Measurements from ENCODE around the gene VPS13A. TPM values are rescaled to one million over a fixed set of nuclear protein-coding genes. Genes with fewer than 3 reads are reported as not detected.
A peak's percentile ranks its signal among the peaks of the same experiment; 100 is the strongest.

VPS13A gene
- polyA plus RNA-seq (ENCODE audit: insufficient read length in 10 of 10): 10 to 100 TPM; 13.6 to 29.2 (median 19.9) TPM
- long read RNA-seq, donor 1: 0 reads
- long read RNA-seq, donor 2, partial matches to known transcripts: 0 of 1 reads
- long read RNA-seq, donor 2, other reads (novel, unspliced or antisense): 0 of 1 reads
- long read RNA-seq, donor 3: 0 reads
- long read RNA-seq, donor 4, partial matches to known transcripts: 0 of 1 reads
- long read RNA-seq, donor 4, other reads (novel, unspliced or antisense): 0 of 1 reads
- long read RNA-seq, donor 5: 0 reads
- long read RNA-seq, donor 6, partial matches to known transcripts: 0 of 1 reads
- long read RNA-seq, donor 6, other reads (novel, unspliced or antisense): 0 of 1 reads
- long read RNA-seq, donor 7, partial matches to known transcripts: 0 of 1 reads
- long read RNA-seq, donor 7, other reads (novel, unspliced or antisense): 0 of 1 reads
- long read RNA-seq, donor 8: 0 reads
- long read RNA-seq, donor 9: 0 reads

DNA sequence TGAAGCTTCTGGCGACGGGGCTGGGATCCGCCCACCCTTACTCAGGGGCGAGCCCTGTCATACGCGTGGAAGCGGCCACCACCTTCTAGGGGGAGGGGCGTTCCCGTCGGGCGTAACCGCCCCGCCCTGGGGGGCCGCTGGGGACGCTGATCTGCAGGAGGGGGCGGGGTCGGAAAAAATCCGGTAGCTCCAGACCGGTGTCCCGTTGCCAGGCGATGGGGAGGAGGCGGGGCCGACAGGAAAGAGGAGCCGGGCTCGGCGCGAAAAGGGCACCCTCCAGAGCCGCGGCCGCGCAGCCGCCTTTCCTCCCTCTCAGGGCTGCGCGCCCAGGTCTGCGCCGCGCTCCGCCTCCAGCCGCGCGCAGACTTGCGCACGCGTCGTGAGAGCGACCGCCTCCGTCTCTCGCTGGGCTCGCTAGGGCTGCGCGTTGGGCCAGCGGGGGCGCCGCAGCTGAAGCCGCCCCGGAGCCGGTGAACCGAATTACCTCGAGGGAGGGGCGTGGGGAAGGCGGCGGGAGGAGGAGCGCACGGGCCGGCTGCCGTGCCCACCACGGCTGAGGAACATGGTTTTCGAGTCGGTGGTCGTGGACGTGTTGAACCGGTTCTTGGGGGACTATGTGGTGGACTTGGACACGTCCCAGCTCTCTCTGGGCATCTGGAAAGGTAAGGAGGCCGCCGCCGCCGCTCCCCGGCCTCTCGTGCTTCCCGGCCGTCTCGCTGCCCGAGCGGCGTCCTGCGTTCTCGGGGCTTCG is at the start of gene VPS13A:
TSS of gene VPS13A (plus strand) at position 392 of the 751 bp plus-strand sequence. CDS start at position 563, 171 bp downstream.
- peak; percentile 91 to 95 (median 92) for DNase-seq

DNA sequence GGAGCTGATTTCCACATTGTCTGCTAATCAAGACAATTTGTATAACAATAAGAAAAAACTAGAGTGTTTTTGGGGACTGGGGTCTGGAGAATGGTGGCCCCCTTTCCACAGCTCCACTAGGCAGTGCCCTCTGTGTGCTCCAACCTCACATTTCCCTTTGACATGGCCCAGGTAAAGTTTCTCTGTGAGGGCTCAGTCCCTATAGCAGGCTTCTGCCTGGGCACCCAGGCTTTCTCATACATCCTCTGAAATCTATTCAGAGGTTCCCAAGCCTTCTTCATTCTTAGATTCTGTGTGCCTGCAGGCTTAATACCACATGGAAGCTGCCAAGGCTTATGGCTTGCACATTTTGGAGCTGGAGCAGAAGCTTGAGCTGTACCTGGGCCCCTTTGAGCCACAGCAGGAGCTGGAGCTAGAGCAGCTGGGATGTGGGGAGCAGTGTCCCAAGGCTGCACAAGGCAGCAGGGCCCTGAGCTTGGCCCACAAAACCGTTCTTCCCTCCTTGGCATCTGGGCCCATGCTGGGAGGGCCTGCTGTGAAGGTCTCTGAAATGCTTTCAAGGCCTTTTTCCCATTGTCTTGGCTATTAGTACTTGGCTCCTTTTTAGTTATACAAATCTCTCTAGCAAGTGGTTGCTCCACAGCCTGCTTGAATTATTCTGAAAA is 49.1 kb upstream of the VPS13A start:
- no peak for DNase-seq

DNA sequence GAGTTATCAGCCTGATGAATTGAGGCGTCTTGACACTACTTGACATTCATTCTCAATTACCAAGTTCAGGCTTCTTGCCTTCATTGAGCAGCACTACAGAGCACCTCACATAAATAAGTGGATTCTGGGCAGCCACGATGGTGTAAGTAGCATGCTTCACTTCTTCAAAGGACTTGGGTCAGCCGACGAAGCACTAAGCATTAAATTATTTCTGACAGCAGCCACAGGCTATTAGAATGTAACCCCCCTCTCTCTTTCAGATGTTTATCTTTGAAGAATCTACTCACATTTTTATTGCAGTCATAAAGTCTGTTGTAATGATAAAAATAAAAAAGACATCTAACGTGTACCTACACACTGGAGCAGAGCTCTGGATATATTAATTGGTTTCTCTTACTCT is 45.9 kb upstream of the VPS13A start:
- no peak for DNase-seq

- no peak for DNase-seq
Measured at GRCh38 chr9:77133011-77133410, 44.3 kb upstream of the VPS13A start.

DNA sequence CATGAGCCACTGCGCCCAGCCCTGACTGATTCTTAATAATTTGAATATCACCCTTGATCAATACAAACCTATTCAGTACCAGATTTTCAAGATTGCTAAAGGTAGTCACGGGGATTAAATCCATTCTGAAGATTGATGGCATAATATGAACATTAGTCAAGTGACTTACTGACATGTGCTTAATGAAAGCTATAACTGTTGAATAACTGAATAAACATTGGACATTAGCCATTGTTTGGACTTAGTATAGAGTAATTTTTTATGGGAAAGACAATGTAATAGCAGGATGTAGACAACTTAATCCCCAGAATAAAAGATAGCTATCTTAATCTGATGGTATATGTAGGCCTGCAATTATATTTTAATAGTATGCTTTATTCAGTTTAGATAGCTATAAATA is 35.0 kb upstream of the VPS13A start:
- DNase-seq: no peak

- no peak for DNase-seq
Measured at GRCh38 chr9:77149879-77150278, 27.5 kb upstream of the VPS13A start.

DNA sequence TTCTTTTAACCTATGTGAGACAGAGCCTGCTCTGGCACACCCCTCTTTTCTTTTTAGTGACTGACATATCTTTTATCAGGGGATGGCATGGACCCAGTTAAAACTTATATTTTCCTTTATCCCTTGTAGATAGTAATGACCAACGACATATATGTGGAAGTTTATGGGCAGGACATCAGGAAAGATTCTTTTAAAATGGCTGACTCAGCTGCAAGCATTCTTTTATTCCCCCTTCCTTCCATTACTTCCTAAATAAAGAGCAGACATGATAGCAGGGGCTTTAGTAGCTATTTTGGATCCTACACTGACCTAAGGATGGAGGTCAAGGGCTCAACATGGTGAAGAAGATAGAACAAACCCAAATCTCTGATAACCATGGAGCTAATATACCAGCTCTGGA is 25.0 kb upstream of the VPS13A start:
- DNase-seq: no peak

DNA sequence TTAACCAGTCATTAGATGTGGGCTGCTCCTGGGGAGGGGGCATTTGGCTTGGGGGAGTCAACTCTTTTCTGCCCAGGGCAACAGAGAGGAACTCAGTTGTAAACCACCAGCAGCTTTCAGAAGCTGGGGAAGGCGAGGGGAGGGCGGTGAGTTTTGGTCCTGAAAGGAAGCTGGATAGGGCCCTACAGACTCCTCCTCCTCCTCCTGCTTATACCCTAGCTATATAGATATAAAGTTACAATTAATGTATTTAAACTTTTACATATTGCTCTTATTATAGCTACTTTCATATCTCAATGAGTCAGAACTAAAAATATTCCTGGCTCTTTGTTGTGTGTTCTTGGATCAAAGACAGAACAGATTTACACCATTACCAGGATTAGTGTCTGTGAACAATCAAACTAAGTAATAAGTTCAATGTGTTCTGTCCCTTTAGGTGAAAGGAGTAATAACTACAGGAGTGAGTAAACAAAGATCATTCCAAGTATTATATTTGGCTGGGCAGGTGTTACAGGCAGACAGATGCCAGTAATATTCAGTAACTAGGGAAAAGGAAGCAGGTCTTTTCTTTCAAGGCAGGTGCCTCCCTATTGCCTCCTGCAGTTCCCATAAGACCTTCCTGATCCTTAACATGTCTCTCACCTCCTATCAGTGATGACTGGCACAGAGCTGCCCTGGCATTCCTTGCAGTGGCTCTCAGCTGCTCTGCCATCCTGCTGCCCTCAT is 20.5 kb upstream of the VPS13A start:
- DNase-seq: no peak

DNA sequence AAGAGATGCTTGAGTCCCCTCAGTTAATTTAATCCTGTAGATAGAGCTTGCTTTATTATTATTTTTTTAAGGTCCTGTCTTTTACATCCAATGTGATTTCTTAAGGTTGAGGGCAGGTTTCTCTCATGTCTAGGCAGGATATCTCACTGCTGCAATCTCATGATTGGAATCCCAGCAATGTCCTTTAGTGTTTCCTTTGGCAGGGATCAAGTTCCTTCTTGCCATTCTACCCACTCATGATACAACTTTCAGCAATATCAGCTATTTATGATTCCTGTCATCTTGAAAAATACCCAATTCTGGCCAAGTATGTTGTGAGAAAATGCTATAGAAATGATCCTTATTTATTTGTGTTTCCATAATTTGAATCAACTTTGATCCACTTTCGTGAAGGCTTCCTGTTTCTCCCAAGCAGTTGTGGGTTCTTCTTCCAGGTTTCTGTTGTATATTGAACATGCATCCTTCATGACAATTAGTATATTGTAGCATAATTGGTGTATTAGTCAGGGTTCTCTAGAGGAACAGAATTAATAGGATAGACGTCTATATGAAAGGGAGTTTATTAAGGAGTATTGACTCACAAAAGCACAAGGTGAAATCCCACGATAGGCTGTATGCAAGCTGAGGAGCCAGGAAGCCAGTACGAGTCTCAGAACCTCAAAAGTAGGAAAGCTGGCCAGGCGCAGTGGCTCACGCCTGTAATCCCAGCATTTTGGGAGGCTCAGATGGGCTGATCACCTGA is 18.4 kb upstream of the VPS13A start:
- DNase-seq: no peak

DNA sequence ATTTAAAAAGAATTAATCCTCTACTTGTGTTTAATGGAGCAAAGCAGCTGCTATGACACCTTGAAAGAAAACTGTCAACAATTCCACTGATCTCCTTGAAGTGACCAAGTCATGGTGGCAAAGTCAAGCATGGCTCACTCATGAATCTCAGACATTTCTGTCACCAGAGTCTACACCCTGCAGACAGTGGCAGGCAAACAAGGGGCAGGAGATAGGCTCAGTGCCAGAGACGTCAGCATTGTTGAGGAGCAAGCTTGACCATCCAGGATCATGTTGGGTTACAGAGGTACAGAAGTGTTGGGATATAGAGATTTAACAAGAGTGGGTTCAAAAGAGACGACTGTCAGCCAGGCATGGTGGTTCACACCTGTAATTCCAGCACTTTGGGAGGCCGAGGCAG is 16.1 kb upstream of the VPS13A start:
- no peak for DNase-seq

GRCh38 chr9:77161966-77162365 is 15.4 kb upstream of the VPS13A start:
- DNase-seq: no peak

GRCh38 chr9:77162366-77162765 is 15.0 kb upstream of the VPS13A start:
- DNase-seq: no peak

DNA sequence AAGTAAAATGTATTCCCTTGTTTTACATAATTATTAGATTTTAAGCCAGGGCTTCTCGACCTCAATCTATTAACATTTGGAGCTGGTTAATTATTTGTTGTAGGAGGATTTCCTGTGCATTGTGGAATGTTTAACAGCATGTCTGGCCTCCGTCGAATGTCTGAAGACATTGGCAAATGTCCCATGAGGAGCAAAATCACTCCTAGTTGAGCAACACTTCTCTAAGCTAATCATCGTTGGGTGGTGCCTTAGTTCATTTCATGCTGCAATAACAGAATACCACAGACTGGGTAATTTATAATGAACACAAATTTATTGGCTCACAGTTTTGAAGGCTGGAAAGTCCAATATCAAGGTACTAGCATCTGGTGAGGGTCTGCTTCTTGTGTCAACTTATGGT is 13.4 kb upstream of the VPS13A start:
- DNase-seq: peak in 1 of 3 donors; percentile 23

DNA sequence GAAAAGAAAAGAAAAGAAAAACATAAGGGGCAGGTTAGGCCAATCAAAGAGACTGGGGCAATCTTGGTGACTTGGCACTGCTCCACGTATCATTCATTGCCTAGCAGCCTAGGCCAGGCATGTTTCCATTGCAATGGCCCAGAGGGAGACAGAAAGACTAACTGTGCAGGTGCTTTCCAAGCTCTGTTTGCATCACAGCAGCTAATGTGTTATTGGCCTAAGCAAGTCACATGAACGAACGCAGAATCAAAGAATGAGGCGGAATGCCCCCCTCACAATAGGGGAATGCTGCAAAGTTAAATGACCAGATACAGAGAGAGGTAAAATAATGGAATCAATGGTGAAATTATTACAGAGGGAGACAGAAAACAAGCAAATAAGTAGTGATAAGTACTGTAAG is 11.1 kb upstream of the VPS13A start:
- no peak for DNase-seq

DNA sequence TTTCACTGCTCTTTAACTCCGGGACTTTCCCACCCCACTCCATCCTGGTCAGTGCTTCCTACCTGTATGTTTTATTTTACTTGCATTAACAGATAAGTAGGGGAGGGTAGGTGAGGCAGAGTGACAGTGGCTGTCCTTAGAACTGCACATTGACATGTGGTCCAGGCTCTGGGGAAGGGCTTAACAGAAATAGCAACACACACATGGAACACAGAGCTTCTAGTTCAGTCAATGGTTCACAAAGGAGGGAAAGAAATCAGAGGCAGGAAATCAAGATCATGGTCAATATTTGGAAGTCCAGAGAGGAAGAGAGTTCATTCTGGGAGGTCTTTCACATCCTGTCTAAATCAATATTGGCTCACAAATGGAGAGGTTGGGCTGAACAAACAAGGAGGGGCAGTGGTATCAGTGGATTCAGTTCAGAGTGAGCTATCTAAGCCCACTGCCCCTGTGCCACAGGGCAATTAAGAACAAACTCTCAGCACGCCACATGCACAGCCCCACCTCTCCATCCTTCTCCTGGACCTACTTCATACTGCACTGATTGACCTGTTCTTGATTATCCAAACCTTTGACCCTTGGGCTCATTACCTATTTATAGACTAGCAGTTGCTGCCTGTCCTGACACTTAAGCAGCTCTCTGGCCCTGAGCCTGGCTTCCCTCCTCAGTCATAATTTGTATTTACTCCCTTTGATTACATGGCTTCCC is 6.2 kb upstream of the VPS13A start:
- peak; percentile 8 to 26 (median 17) for DNase-seq

DNA sequence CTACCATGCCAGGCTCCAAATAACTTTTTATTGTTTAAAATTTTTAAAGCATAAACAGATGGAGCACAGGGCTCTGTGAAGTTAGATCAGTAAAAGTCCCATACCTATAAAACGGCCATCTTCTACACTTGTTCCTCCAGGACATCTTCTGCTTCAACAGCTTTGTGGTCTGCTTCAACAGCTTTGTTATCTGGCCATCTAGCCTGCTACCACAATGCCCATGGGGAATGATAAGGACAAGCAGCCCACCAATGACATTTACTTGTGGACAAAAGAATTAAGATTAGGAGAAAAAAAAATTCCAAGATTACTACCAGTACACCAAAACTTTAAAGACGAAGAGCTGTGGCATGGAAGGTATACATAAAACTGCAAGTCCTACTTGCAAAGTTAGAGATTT is 2.2 kb upstream of the VPS13A start:
- no peak for DNase-seq

- peak in 1 of 3 donors; percentile 6 for DNase-seq
Measured at GRCh38 chr9:77176106-77176505, 1.2 kb upstream of the VPS13A start.

GRCh38 chr9:77176686-77177142 is 620 bp upstream of the VPS13A start:
- no peak for DNase-seq

GRCh38 chr9:77177894-77178794 is 810 bp downstream of the VPS13A start:
- DNase-seq: peak in 2 of 3 donors; percentile 27 to 71

Measured in muscle of back (tissue), 13 donors.